SK-N-SH (cell line): ENCODE measurements around the gene MRPL55. TPM values are rescaled to one million over a fixed set of nuclear protein-coding genes. Genes with fewer than 3 reads are reported as not detected.

Experiments used
- CTCF ChIA-PET: fragments of 300-600, 350-600 bp; formaldehyde crosslinking; extraction: SDS; loops from one replicate; lab custom pipeline; 2021; lab: Yijun Ruan, JAX
- POLR2A ChIA-PET: fragments of 350-600 bp; sonication (Branson Sonifier 250); formaldehyde crosslinking; extraction: SDS; loops from one replicate; lab custom pipeline; 2020; ENCODE audit warnings: antibody characterized with exemption, inconsistent platforms; lab: Yijun Ruan, JAX
- DNase-seq: peaks from one replicate; pipeline ENCODE4 v3.0.0; 2012
- H2AFZ ChIP-seq: fragments of 200-600 bp; sonication (generic); 2 replicates; pipeline ENCODE4 v1.8.1; 2016; ENCODE audit warnings: antibody characterized with exemption, mild to moderate bottlenecking, low read depth
- H3F3A ChIP-seq: fragments of 200-600 bp; sonication (generic); replicated peaks from 2 replicates; pipeline ENCODE3; 2016; ENCODE audit warnings: antibody characterized with exemption, mild to moderate bottlenecking; ENCODE audit not compliant: insufficient read depth
- H3K27ac ChIP-seq, 2 experiments: fragments of 200-500 bp in 1 of 2; fragments of 200-600 bp in 1 of 2; sonication (Bioruptor generic) in 1 of 2; sonication (generic), shearing (Covaris generic) in 1 of 2; 2 replicates each; pipeline versions ENCODE4 v1.5.1 to v1.6.1; 2014 to 2016; ENCODE audit warnings: low read depth in 2 of 2, inconsistent platforms in 1 of 2, low read length in 1 of 2, mild to moderate bottlenecking in 1 of 2, mixed read lengths in 1 of 2
- H3K27me3 ChIP-seq: fragments of 200-600 bp; sonication (generic), shearing (Covaris generic); 2 replicates; pipeline ENCODE4 v1.6.1; 2016; ENCODE audit warnings: mixed run types; ENCODE audit not compliant: insufficient read depth
- H3K36me3 ChIP-seq, 2 experiments: fragments of 200-500 bp in 1 of 2; fragments of 200-600 bp in 1 of 2; sonication (Bioruptor generic) in 1 of 2; sonication (generic) in 1 of 2; replicated peaks in 1 of 2; 2 replicates each; pipeline versions ENCODE3 to v1.5.1; 2014 to 2016; ENCODE audit warnings: low read length in 1 of 2, mild to moderate bottlenecking in 1 of 2; ENCODE audit not compliant: insufficient read depth in 2 of 2, control insufficient read depth in 1 of 2
- H3K4me1 ChIP-seq, 2 experiments: fragments of 200-500 bp in 1 of 2; fragments of 200-600 bp in 1 of 2; sonication (Bioruptor generic) in 1 of 2; sonication (generic), shearing (Covaris generic) in 1 of 2; 2 replicates each; pipeline versions ENCODE4 v1.5.1 to v1.6.1; 2014 to 2016; ENCODE audit warnings: low read depth in 1 of 2, low read length in 1 of 2, mixed run types in 1 of 2; ENCODE audit not compliant: insufficient read depth in 2 of 2, control insufficient read depth in 1 of 2
- H3K4me2 ChIP-seq: fragments of 200-600 bp; sonication (generic), shearing (Covaris generic); 2 replicates; pipeline ENCODE4 v1.6.1; 2017; ENCODE audit warnings: mixed run types
- H3K4me3 ChIP-seq, 2 experiments: fragments of 200-500 bp in 1 of 2; fragments of 200-600 bp in 1 of 2; sonication (Bioruptor generic) in 1 of 2; sonication (generic), shearing (Covaris generic) in 1 of 2; 2 replicates each; pipeline versions ENCODE4 v1.5.1 to v1.8.1; 2014 to 2016; ENCODE audit warnings: low read depth in 2 of 2, inconsistent platforms in 1 of 2, low read length in 1 of 2, mild to moderate bottlenecking in 1 of 2, mixed read lengths in 1 of 2, moderate library complexity in 1 of 2
- H3K79me2 ChIP-seq: fragments of 200-600 bp; sonication (generic); 2 replicates; pipeline ENCODE4 v1.8.1; 2017; ENCODE audit warnings: mild to moderate bottlenecking; ENCODE audit not compliant: insufficient read depth
- H3K9ac ChIP-seq: fragments of 200-600 bp; sonication (generic); 2 replicates; pipeline ENCODE4 v1.6.1; 2017; ENCODE audit warnings: mixed run types
- H3K9me2 ChIP-seq: fragments of 200-600 bp; sonication (generic); 2 replicates; pipeline ENCODE4 v1.6.1; 2017; ENCODE audit warnings: mixed run types
- H3K9me3 ChIP-seq: fragments of 200-600 bp; sonication (generic); 2 replicates; pipeline ENCODE4 v1.6.1; 2017; ENCODE audit warnings: mixed run types, mild to moderate bottlenecking, moderate library complexity
- H4K20me1 ChIP-seq: fragments of 200-600 bp; sonication (generic); 2 replicates; pipeline ENCODE4 v1.6.1; 2017; ENCODE audit warnings: mild to moderate bottlenecking, mixed run types; ENCODE audit not compliant: insufficient read depth
- EP300 ChIP-seq, 2 experiments: IDR thresholded peaks; 2 replicates each; pipeline versions ENCODE4 v1.4.0 to v1.6.1; 2012; ENCODE audit warnings: borderline replicate concordance in 1 of 2, low read depth in 1 of 2, low read length in 1 of 2
- FOXM1 ChIP-seq: IDR thresholded peaks from 2 replicates; pipeline ENCODE4 v1.4.0; 2012; ENCODE audit warnings: low read depth, mild to moderate bottlenecking
- GABPA ChIP-seq: IDR thresholded peaks from 2 replicates; pipeline ENCODE4 v1.4.0; 2012; ENCODE audit warnings: low read depth, mild to moderate bottlenecking
- GATA2 ChIP-seq: sonication (generic); formaldehyde crosslinking; IDR thresholded peaks from 2 replicates; pipeline ENCODE4 v1.5.0; 2020; ENCODE audit warnings: mild to moderate bottlenecking, missing genetic modification reagents
- IRF3 ChIP-seq: fragments of 150-350 bp; IDR thresholded peaks from 2 replicates; pipeline ENCODE4 v1.6.1; 2016; ENCODE audit warnings: mild to moderate bottlenecking, low read depth, low read length
- MXI1 ChIP-seq: IDR thresholded peaks from 2 replicates; pipeline ENCODE4 v1.6.1; 2012; ENCODE audit warnings: mild to moderate bottlenecking, low read depth, low read length, improper control_type of control experiment
- NFIC ChIP-seq: IDR thresholded peaks from 2 replicates; pipeline ENCODE4 v1.4.0; 2012; ENCODE audit warnings: borderline replicate concordance
- NRF1 ChIP-seq: IDR thresholded peaks from 2 replicates; pipeline ENCODE4 v1.6.1; 2012; ENCODE audit warnings: low read depth, mild to moderate bottlenecking, low read length
- PBX3 ChIP-seq: IDR thresholded peaks from 2 replicates; pipeline ENCODE4; 2012
- POLR2AphosphoS5 ChIP-seq: IDR thresholded peaks from 2 replicates; pipeline ENCODE4 v1.6.1; 2012; ENCODE audit warnings: low read depth, low read length
- RCOR1 ChIP-seq: fragments of 150-350 bp; IDR thresholded peaks from 2 replicates; pipeline ENCODE4 v1.6.1; 2017; ENCODE audit warnings: antibody characterized with exemption, low read length
- RFX5 ChIP-seq: IDR thresholded peaks from 2 replicates; pipeline ENCODE4 v1.6.1; 2012; ENCODE audit warnings: mild to moderate bottlenecking, improper control_type of control experiment, low read length
- RXRA ChIP-seq: IDR thresholded peaks from 2 replicates; pipeline ENCODE4 v1.4.0; 2012; ENCODE audit warnings: low read depth, mild to moderate bottlenecking, borderline replicate concordance
- SIN3A ChIP-seq: IDR thresholded peaks from 2 replicates; pipeline ENCODE4 v1.6.1; 2012; ENCODE audit warnings: low read depth, mild to moderate bottlenecking, low read length, moderate library complexity, borderline replicate concordance
- TEAD4 ChIP-seq: IDR thresholded peaks from 2 replicates; pipeline ENCODE4 v1.4.0; 2012; ENCODE audit warnings: mild to moderate bottlenecking, borderline replicate concordance; ENCODE audit not compliant: insufficient read depth
- ZBTB33 ChIP-seq: IDR thresholded peaks from 2 replicates; pipeline ENCODE4 v1.4.0; 2012; ENCODE audit warnings: low read depth, borderline replicate concordance
- WGBS: methylation state at CpG from one replicate; pipeline ENCODE4 v1.1.6; 2017; ENCODE audit warnings: low lambda C conversion rate; 5-methylcytosine and 5-hydroxymethylcytosine counted together
- polyA plus RNA-seq, 3 experiments: library from polyadenylated mRNA; depleted of rRNA; stranded (reverse); fragments of >200 nt; gene quantifications; 2 replicates each; pipeline ENCODE4 v1.2.3, GENCODE V29; 2012
- TF ChIP-seq, protein P1 (sequence below): fragments of 200-600 bp; sonication (generic); IDR thresholded peaks from 2 replicates; pipeline ENCODE4 v1.6.1; 2017; ENCODE audit warnings: antibody characterized with exemption, mild to moderate bottlenecking, moderate library complexity
- TF ChIP-seq, protein P2 (sequence below): IDR thresholded peaks from 2 replicates; pipeline ENCODE4 v1.4.0; 2012; ENCODE audit warnings: low read depth
- TF ChIP-seq, protein P3 (sequence below): fragments of 150-350 bp; IDR thresholded peaks from 2 replicates; pipeline ENCODE4 v1.6.1; 2017; ENCODE audit warnings: antibody characterized with exemption, low read length, low read depth, borderline replicate concordance

MRPL55 gene
- polyA plus RNA-seq, 1 of the 3 experiments (the other 2 are of a cell fraction): 75.3 TPM

GRCh38 chr1:228140724-228141225, 31.7 kb upstream of the MRPL55 start:
- Histone ChIP-seq H3K4me3 (peak overlapping the region; percentile 87 to 99), H3K27me3 (peaks cover 18% of the 10 kb centered on the region; the same call in 1 of the 2 replicates), H3K9me2 (no peaks in the 10 kb centered on the region), H3K79me2 (peaks cover 56% of the 10 kb centered on the region), H3K27ac (peak overlapping the region; percentile 84 to 89), H4K20me1 (peaks cover 50% of the 10 kb centered on the region), H3K4me1 (peaks cover 23% of the 10 kb centered on the region in 2 experiments; a peak in 2 of 4 replicates), H3F3A (no peaks in the 10 kb centered on the region), H3K9me3 (no peaks in the 10 kb centered on the region), H3K9ac (peak overlapping the region; percentile 98), H3K4me2 (peak overlapping the region; percentile 100), H2AFZ (no peak overlapping the region), H3K36me3 (peaks cover 4 to 8% of the 10 kb centered on the region in 2 experiments)
- ChIA-PET POLR2A (interaction anchor here (0.5 to 1.0 kb wide), 5 partner anchors 11 to 323 kb away, joined by 3 to 6 read pairs (median 4); partner anchors contain the start of genes IBA57 and TRIM11), CTCF (interaction anchor here (1.9 to 4.5 kb wide), 2 partner anchors 10 to 25 kb away, joined by 10 to 22 read pairs; partner anchors contain the start of gene IBA57)
- WGBS: 0% methylated on average over 5 of the region's 25 CpGs
- no peak for TF ChIP-seq NRF1
- no peak for TF ChIP-seq FOXM1
- TF ChIP-seq PBX3: no peak
- no peak for TF ChIP-seq RXRA
- TF ChIP-seq MXI1: no peak
- TF ChIP-seq SIN3A: no peak
- no peak for TF ChIP-seq GATA2 (CRISPR knock-in tag)
- TF ChIP-seq TEAD4: no peak
- TF ChIP-seq, protein P1, sequence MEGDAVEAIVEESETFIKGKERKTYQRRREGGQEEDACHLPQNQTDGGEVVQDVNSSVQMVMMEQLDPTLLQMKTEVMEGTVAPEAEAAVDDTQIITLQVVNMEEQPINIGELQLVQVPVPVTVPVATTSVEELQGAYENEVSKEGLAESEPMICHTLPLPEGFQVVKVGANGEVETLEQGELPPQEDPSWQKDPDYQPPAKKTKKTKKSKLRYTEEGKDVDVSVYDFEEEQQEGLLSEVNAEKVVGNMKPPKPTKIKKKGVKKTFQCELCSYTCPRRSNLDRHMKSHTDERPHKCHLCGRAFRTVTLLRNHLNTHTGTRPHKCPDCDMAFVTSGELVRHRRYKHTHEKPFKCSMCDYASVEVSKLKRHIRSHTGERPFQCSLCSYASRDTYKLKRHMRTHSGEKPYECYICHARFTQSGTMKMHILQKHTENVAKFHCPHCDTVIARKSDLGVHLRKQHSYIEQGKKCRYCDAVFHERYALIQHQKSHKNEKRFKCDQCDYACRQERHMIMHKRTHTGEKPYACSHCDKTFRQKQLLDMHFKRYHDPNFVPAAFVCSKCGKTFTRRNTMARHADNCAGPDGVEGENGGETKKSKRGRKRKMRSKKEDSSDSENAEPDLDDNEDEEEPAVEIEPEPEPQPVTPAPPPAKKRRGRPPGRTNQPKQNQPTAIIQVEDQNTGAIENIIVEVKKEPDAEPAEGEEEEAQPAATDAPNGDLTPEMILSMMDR: no peak
- TF ChIP-seq RFX5: no peak
- no peak for TF ChIP-seq POLR2AphosphoS5
- TF ChIP-seq IRF3: no peak
- TF ChIP-seq EP300 (IDR thresholded peaks at IDR 0.05; ENCODE audit: borderline replicate concordance in 1 of 2, low read depth in 1 of 2, low read length in 1 of 2): no peak
- no peak for TF ChIP-seq RCOR1
- TF ChIP-seq, protein P2, sequence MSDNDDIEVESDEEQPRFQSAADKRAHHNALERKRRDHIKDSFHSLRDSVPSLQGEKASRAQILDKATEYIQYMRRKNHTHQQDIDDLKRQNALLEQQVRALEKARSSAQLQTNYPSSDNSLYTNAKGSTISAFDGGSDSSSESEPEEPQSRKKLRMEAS: no peak
- no peak for TF ChIP-seq NFIC
- TF ChIP-seq, protein P3, sequence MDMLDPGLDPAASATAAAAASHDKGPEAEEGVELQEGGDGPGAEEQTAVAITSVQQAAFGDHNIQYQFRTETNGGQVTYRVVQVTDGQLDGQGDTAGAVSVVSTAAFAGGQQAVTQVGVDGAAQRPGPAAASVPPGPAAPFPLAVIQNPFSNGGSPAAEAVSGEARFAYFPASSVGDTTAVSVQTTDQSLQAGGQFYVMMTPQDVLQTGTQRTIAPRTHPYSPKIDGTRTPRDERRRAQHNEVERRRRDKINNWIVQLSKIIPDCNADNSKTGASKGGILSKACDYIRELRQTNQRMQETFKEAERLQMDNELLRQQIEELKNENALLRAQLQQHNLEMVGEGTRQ: no peak
- no peak for TF ChIP-seq ZBTB33
- TF ChIP-seq GABPA: no peak
- DNase-seq: no peak
